Measurements from ENCODE around the gene ANKRD13D. TPM values are rescaled to one million over a fixed set of nuclear protein-coding genes. Genes with fewer than 3 reads are reported as not detected.

The ANKRD13D gene
- total RNA-seq, 1 donor from 2014 or later, result 198 TPM

- intact Hi-C loops (cut with micrococcal nuclease), result no loop called here
Measured at GRCh38 chr11:67349928-67350465, 60.9 kb downstream of the ANKRD13D start.

GRCh38 chr11:67351275-67352005, 62.3 kb downstream of the ANKRD13D start:
- intact Hi-C loops (cut with micrococcal nuclease), result loop anchor here (1.0 kb wide), 1 partner anchor 31 kb away; no protein-coding TSS in a partner anchor

Other genes starting within 250 kb of the ANKRD13D start
- gene RHOD, start 232.5 kb upstream of the ANKRD13D start, total RNA-seq, result 0.59 and 0.61 TPM in 2 replicates
- gene KDM2A, start 170.0 kb upstream of the ANKRD13D start, total RNA-seq, result 148 and 149 TPM in 2 replicates
- gene GRK2, start 22.8 kb upstream of the ANKRD13D start, total RNA-seq, result 351 and 369 TPM in 2 replicates
- 13.0 and 17.3 TPM in 2 replicates for gene SSH3, start 14.2 kb downstream of the ANKRD13D start, total RNA-seq
- gene POLD4, start 64.2 kb downstream of the ANKRD13D start, total RNA-seq, result 58.8 and 62.1 TPM in 2 replicates
- 0.15 and 0.29 TPM in 2 replicates for gene CLCF1, start 84.3 kb downstream of the ANKRD13D start, total RNA-seq
- gene RAD9A, start 102.7 kb downstream of the ANKRD13D start, total RNA-seq, result 39.6 and 47.7 TPM in 2 replicates
- gene PPP1CA, start 112.6 kb downstream of the ANKRD13D start, total RNA-seq, result 347 and 352 TPM in 2 replicates
- 312 and 319 TPM in 2 replicates for gene TBC1D10C, start 114.8 kb downstream of the ANKRD13D start, total RNA-seq
- 0.47 and 0.66 TPM in 2 replicates for gene CARNS1, start 126.4 kb downstream of the ANKRD13D start, total RNA-seq
- gene RPS6KB2, start 139.2 kb downstream of the ANKRD13D start, total RNA-seq, result 63.7 and 69.5 TPM in 2 replicates
- gene PTPRCAP, start 148.4 kb downstream of the ANKRD13D start, total RNA-seq, result 406 and 428 TPM in 2 replicates
- gene CORO1B, start 154.2 kb downstream of the ANKRD13D start, total RNA-seq, result 242 and 243 TPM in 2 replicates
- not detected in 2 replicates for gene GPR152, start 163.4 kb downstream of the ANKRD13D start, total RNA-seq
- 3.6 and 4.2 TPM in 2 replicates for gene CABP4, start 166.1 kb downstream of the ANKRD13D start, total RNA-seq
- gene TMEM134, start 179.9 kb downstream of the ANKRD13D start, total RNA-seq, result 40.5 and 43.9 TPM in 2 replicates
- 149 and 163 TPM in 2 replicates for gene AIP, start 193.7 kb downstream of the ANKRD13D start, total RNA-seq
- 118 and 119 TPM in 2 replicates for gene PITPNM1, start 216.1 kb downstream of the ANKRD13D start, total RNA-seq
- 189 and 191 TPM in 2 replicates for gene CDK2AP2, start 218.9 kb downstream of the ANKRD13D start, total RNA-seq
- gene CABP2, start 234.1 kb downstream of the ANKRD13D start, total RNA-seq, result not detected in 2 replicates